Measurements from ENCODE around the gene OR2AG1. TPM values are rescaled to one million over a fixed set of nuclear protein-coding genes. Genes with fewer than 3 reads are reported as not detected.

The OR2AG1 gene
- total and polyA plus RNA-seq, 3 donors from 2014 or later: not detected

DNA sequence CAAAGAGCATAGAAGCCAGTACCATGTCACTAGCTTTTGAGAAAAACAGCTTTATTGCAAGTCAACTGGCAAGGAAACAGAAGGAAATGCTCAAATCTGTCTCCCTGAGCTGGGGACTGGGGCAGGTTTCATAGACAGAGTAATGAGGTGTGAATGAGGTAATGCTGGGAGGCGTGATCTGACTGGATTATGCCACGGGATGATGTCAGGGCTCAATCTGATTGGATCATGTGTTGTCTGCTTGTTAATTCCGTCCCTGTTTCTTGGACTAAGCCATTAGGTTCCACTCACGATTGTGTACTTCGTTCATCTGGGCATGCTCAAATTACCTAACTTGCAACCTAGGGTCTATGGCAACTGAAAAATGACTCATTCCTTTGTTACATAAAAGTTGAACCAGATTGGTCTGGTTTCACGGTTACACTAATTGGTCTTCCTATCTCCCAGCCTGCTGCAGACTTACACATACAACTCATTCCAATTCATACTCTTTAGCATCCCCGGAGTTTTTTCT lies 42.5 kb downstream of the OR2AG1 start:
- WGBS, 2 donors: 78 to 87% methylated on average over 7 of the region's 7 CpGs
- Histone ChIP-seq H3K36me3 (ENCODE audit: low read depth, missing control alignments) (no peaks in the 10 kb centered on the region), H3K27me3 (no peaks in the 10 kb centered on the region), H3K27ac (no peak overlapping the region), H3K9me3 (no peaks in the 10 kb centered on the region), H3K4me1 (no peaks in the 10 kb centered on the region), H3K4me3 (no peak overlapping the region)
- no peak for TF ChIP-seq POLR2A (IDR thresholded peaks at IDR 0.05)
- TF ChIP-seq, protein P1, sequence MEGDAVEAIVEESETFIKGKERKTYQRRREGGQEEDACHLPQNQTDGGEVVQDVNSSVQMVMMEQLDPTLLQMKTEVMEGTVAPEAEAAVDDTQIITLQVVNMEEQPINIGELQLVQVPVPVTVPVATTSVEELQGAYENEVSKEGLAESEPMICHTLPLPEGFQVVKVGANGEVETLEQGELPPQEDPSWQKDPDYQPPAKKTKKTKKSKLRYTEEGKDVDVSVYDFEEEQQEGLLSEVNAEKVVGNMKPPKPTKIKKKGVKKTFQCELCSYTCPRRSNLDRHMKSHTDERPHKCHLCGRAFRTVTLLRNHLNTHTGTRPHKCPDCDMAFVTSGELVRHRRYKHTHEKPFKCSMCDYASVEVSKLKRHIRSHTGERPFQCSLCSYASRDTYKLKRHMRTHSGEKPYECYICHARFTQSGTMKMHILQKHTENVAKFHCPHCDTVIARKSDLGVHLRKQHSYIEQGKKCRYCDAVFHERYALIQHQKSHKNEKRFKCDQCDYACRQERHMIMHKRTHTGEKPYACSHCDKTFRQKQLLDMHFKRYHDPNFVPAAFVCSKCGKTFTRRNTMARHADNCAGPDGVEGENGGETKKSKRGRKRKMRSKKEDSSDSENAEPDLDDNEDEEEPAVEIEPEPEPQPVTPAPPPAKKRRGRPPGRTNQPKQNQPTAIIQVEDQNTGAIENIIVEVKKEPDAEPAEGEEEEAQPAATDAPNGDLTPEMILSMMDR (IDR thresholded peaks at IDR 0.05): no peak
- no peak for DNase-seq
- intact Hi-C loops (cut with DNase I; ENCODE audit: low total_unique reads): no loop called here

DNA sequence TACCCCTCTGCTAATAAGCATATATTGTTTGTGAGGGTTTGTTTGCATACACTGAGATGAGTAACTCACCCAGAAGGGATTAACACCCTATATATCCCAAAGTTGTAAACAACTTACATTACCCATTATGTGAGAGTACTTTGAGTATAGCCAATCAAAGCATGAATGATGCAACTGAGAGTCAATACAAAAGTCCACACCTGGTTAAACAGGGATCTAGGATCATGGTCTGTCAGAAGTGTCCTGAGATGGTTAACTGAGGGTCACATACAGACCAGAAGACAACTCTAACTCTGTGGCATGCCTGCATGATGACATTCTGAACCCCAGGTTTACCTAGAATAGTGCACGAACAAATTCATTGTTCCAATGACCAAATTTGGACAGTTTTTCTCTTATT lies 45.3 kb downstream of the OR2AG1 start:
- H3K9me3 ChIP-seq: no peaks in the 10 kb centered on the region
- no peak for TF ChIP-seq POLR2A (IDR thresholded peaks at IDR 0.05)
- TF ChIP-seq, protein P1 (IDR thresholded peaks at IDR 0.05): no peak
- no peak for DNase-seq
- no peaks in the 10 kb centered on the region for H3K36me3 ChIP-seq (ENCODE audit: low read depth, missing control alignments)
- WGBS, 2 donors: 93 to 100% methylated on average over 1 of the region's 1 CpG
- no peaks in the 10 kb centered on the region for H3K27me3 ChIP-seq
- no peak overlapping the region for H3K4me3 ChIP-seq
- intact Hi-C loops (cut with DNase I; ENCODE audit: low total_unique reads): no loop called here
- H3K27ac ChIP-seq: no peak overlapping the region
- H3K4me1 ChIP-seq: no peaks in the 10 kb centered on the region

DNA sequence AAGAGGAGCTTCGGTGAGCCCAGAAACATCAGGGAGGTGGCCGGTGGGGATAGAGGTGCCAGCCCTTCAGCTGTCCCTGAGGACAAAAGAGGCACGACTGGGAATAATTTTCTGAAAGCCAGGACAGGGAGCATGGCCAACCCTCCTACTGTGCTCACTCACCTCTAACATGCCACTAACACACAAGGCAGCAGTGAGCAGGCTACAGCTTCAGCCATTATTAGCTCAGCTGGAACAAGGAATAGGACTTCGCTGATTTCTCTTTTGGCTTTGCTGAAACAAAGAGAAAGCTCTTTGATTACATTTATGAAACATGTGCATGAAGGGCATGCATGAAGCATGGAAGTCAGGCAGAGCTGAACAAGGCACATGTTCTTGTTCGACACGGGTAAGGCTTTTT lies 50.5 kb downstream of the OR2AG1 start:
- no peaks in the 10 kb centered on the region for H3K36me3 ChIP-seq (ENCODE audit: low read depth, missing control alignments)
- TF ChIP-seq, protein P1 (IDR thresholded peaks at IDR 0.05): no peak
- no peak for TF ChIP-seq POLR2A (IDR thresholded peaks at IDR 0.05)
- no peak overlapping the region for H3K27ac ChIP-seq
- H3K27me3 ChIP-seq: no peaks in the 10 kb centered on the region
- DNase-seq: no peak
- 88 to 91% methylated on average over 6 of the region's 6 CpGs for WGBS, 2 donors
- intact Hi-C loops (cut with DNase I; ENCODE audit: low total_unique reads): no loop called here
- H3K9me3 ChIP-seq: no peaks in the 10 kb centered on the region
- H3K4me3 ChIP-seq: no peak overlapping the region
- no peaks in the 10 kb centered on the region for H3K4me1 ChIP-seq

DNA sequence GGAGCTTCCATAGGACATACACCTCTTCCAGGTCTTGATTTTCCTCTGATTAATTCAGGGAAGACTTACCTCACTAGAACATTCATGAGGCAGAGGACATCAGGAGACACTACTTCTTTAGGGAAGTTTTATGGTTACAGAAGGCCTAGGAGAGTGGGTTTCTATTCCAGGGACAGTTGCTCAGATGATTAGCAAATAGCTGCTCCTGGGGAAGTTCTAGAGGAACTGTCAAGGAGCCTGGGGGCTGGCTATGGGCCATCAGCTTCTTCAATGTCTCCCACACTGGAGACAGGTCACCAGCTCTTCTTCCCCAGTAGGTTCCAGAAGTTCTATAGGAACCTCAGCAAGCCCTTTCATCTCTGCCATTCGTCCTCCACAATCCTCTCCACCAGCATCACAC lies 51.2 kb downstream of the OR2AG1 start:
- H3K27ac ChIP-seq: no peak overlapping the region
- H3K9me3 ChIP-seq: no peaks in the 10 kb centered on the region
- H3K4me3 ChIP-seq: no peak overlapping the region
- no peaks in the 10 kb centered on the region for H3K27me3 ChIP-seq
- TF ChIP-seq, protein P1 (IDR thresholded peaks at IDR 0.05): no peak
- no peak for TF ChIP-seq POLR2A (IDR thresholded peaks at IDR 0.05)
- no peaks in the 10 kb centered on the region for H3K4me1 ChIP-seq
- DNase-seq: no peak
- intact Hi-C loops (cut with DNase I; ENCODE audit: low total_unique reads): no loop called here
- H3K36me3 ChIP-seq (ENCODE audit: low read depth, missing control alignments): no peaks in the 10 kb centered on the region
- WGBS, 2 donors: 85 to 94% methylated on average over 1 of the region's 1 CpG

Other genes with a start within 250 kb of the OR2AG1 start
- 10 to 100 TPM; 17.5 to 18.5 TPM for gene RRP8, start 179.4 kb upstream of the OR2AG1 start, total RNA-seq
- 29.6 TPM for gene RRP8, start 179.4 kb upstream of the OR2AG1 start, polyA plus RNA-seq (ENCODE audit: insufficient read depth, low read depth, low replicate concordance)
- 100 to 1,000 TPM in 1 of 2 donors, 10 to 100 TPM in 1; 79.1 to 109 TPM for gene ILK, start 179.2 kb upstream of the OR2AG1 start, total RNA-seq
- 122 TPM for gene ILK, start 179.2 kb upstream of the OR2AG1 start, polyA plus RNA-seq (ENCODE audit: insufficient read depth, low read depth, low replicate concordance)
- gene TAF10, start 170.8 kb upstream of the OR2AG1 start, total RNA-seq: 100 to 1,000 TPM; 123 to 210 TPM
- 389 TPM for gene TAF10, start 170.8 kb upstream of the OR2AG1 start, polyA plus RNA-seq (ENCODE audit: insufficient read depth, low read depth, low replicate concordance)
- 100 to 1,000 TPM; 134 to 151 TPM for gene TPP1, start 163.6 kb upstream of the OR2AG1 start, total RNA-seq
- gene TPP1, start 163.6 kb upstream of the OR2AG1 start, polyA plus RNA-seq (ENCODE audit: insufficient read depth, low read depth, low replicate concordance): 60.9 TPM
- 1 to 10 TPM; 7.1 to 8.8 TPM for gene DCHS1, start 127.2 kb upstream of the OR2AG1 start, total RNA-seq
- 14.2 TPM for gene DCHS1, start 127.2 kb upstream of the OR2AG1 start, polyA plus RNA-seq (ENCODE audit: insufficient read depth, low read depth, low replicate concordance)
- gene MRPL17, start 99.7 kb upstream of the OR2AG1 start, total RNA-seq: 10 to 100 TPM; 21.0 to 22.7 TPM
- 49.5 TPM for gene MRPL17, start 99.7 kb upstream of the OR2AG1 start, polyA plus RNA-seq (ENCODE audit: insufficient read depth, low read depth, low replicate concordance)
- 1 to 10 TPM; 1.8 to 2.8 TPM for gene OR2AG2, start 11.0 kb upstream of the OR2AG1 start, total RNA-seq
- gene OR2AG2, start 11.0 kb upstream of the OR2AG1 start, polyA plus RNA-seq (ENCODE audit: insufficient read depth, low read depth, low replicate concordance): 0.30 TPM
- 1 to 10 TPM; 2.2 to 2.6 TPM for gene OR6A2, start 16.7 kb downstream of the OR2AG1 start, total RNA-seq
- gene OR6A2, start 16.7 kb downstream of the OR2AG1 start, polyA plus RNA-seq (ENCODE audit: insufficient read depth, low read depth, low replicate concordance): not detected
- not detected for gene OR10A5, start 62.7 kb downstream of the OR2AG1 start, total RNA-seq
- not detected for gene OR10A5, start 62.7 kb downstream of the OR2AG1 start, polyA plus RNA-seq (ENCODE audit: insufficient read depth, low read depth, low replicate concordance)
- not detected for gene OR10A2, start 80.0 kb downstream of the OR2AG1 start, total RNA-seq
- not detected for gene OR10A2, start 80.0 kb downstream of the OR2AG1 start, polyA plus RNA-seq (ENCODE audit: insufficient read depth, low read depth, low replicate concordance)
- gene OR10A4, start 93.6 kb downstream of the OR2AG1 start, total RNA-seq: not detected
- gene OR10A4, start 93.6 kb downstream of the OR2AG1 start, polyA plus RNA-seq (ENCODE audit: insufficient read depth, low read depth, low replicate concordance): not detected
- 1 to 10 TPM; 2.8 to 3.2 TPM for gene OR2D2, start 109.5 kb downstream of the OR2AG1 start, total RNA-seq
- not detected for gene OR2D2, start 109.5 kb downstream of the OR2AG1 start, polyA plus RNA-seq (ENCODE audit: insufficient read depth, low read depth, low replicate concordance)
- not detected for gene OR2D3, start 138.0 kb downstream of the OR2AG1 start, total RNA-seq
- not detected for gene OR2D3, start 138.0 kb downstream of the OR2AG1 start, polyA plus RNA-seq (ENCODE audit: insufficient read depth, low read depth, low replicate concordance)
- 1 to 10 TPM; 4.2 to 4.5 TPM for gene ZNF215, start 143.4 kb downstream of the OR2AG1 start, total RNA-seq
- 2.7 TPM for gene ZNF215, start 143.4 kb downstream of the OR2AG1 start, polyA plus RNA-seq (ENCODE audit: insufficient read depth, low read depth, low replicate concordance)
- gene ZNF214, start 237.3 kb downstream of the OR2AG1 start, total RNA-seq: 1 to 10 TPM; 7.3 to 9.9 TPM
- gene ZNF214, start 237.3 kb downstream of the OR2AG1 start, polyA plus RNA-seq (ENCODE audit: insufficient read depth, low read depth, low replicate concordance): 8.2 TPM
- 1 to 10 TPM; 1.6 to 2.4 TPM for gene NLRP14, start 237.5 kb downstream of the OR2AG1 start, total RNA-seq
- gene NLRP14, start 237.5 kb downstream of the OR2AG1 start, polyA plus RNA-seq (ENCODE audit: insufficient read depth, low read depth, low replicate concordance): 1.2 TPM

Data from testis (tissue), 3 donors.